Ishikawa (cell line): ENCODE data around the gene TRAK2.
A peak's percentile ranks its signal among the peaks of the same experiment; 100 is the strongest.

Experiments
- CEBPB ChIP-seq: IDR thresholded peaks from 2 replicates; pipeline ENCODE4 v1.6.1; 2012
- CREB1 ChIP-seq: IDR thresholded peaks from 2 replicates; pipeline ENCODE4 v1.6.1; 2012; ENCODE audit warnings: low read depth
- EGR1 ChIP-seq: IDR thresholded peaks from 2 replicates; pipeline ENCODE4 v1.6.1; 2012
- EP300 ChIP-seq: IDR thresholded peaks from 2 replicates; pipeline ENCODE4 v1.6.1; 2012; ENCODE audit warnings: borderline replicate concordance
- FOXM1 ChIP-seq: IDR thresholded peaks from 2 replicates; pipeline ENCODE4 v1.6.1; 2012; ENCODE audit warnings: low read depth, borderline replicate concordance
- NFIC ChIP-seq: IDR thresholded peaks from 2 replicates; pipeline ENCODE4 v1.6.1; 2012
- RAD21 ChIP-seq: IDR thresholded peaks from 2 replicates; pipeline ENCODE4 v1.6.1; 2012; ENCODE audit warnings: low read depth
- TAF1 ChIP-seq: IDR thresholded peaks from 2 replicates; pipeline ENCODE4 v1.6.1; 2012; ENCODE audit warnings: low read depth, mild to moderate bottlenecking
- TCF12 ChIP-seq: IDR thresholded peaks from 2 replicates; pipeline ENCODE4 v1.6.1; 2012; ENCODE audit warnings: low read depth
- TEAD4 ChIP-seq: IDR thresholded peaks from 2 replicates; pipeline ENCODE4 v1.6.1; 2012
- USF1 ChIP-seq: IDR thresholded peaks from 2 replicates; pipeline ENCODE4 v1.6.1; 2012
- YY1 ChIP-seq: IDR thresholded peaks from 2 replicates; pipeline ENCODE4 v1.6.1; 2012; ENCODE audit warnings: low read depth
- ZBTB7A ChIP-seq: IDR thresholded peaks from 2 replicates; pipeline ENCODE4 v1.6.1; 2012; ENCODE audit warnings: low read depth
- TF ChIP-seq, protein P1 (sequence below): IDR thresholded peaks from 2 replicates; pipeline ENCODE4 v1.6.1; 2012
- TF ChIP-seq, protein P2 (sequence below): IDR thresholded peaks from 2 replicates; pipeline ENCODE4 v1.6.1; 2012; ENCODE audit warnings: low read depth, mild to moderate bottlenecking

Gene TRAK2

DNA sequence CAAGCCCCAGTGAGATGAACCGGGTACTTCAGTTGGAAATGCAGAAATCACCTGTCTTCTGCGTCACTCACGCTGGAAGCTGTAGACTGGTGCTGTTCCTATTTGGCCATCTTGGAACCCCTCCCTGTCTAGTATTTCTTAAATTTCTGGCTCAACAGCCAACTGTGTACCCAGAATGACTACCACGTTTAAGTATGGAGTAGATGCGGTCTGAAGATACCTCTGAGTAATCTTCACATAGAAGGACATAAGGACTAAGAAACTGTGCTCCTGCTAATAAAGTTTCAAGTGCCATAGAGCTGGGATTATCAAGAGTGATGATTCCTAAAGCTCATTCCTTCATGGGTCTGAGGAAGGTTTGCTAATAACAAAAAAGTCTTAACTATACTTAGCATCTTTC lies 20.4 kb downstream of the TRAK2 start:
- TF ChIP-seq USF1 (no peak), YY1 (no peak), RAD21 (no peak), NFIC (no peak), TEAD4 (no peak), EGR1 (no peak), TAF1 (no peak), CEBPB (no peak), TCF12 (no peak), ZBTB7A (no peak), CREB1 (no peak), EP300 (no peak), FOXM1 (no peak)
- TF ChIP-seq, protein P1, sequence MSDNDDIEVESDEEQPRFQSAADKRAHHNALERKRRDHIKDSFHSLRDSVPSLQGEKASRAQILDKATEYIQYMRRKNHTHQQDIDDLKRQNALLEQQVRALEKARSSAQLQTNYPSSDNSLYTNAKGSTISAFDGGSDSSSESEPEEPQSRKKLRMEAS = no peak
- TF ChIP-seq, protein P2, sequence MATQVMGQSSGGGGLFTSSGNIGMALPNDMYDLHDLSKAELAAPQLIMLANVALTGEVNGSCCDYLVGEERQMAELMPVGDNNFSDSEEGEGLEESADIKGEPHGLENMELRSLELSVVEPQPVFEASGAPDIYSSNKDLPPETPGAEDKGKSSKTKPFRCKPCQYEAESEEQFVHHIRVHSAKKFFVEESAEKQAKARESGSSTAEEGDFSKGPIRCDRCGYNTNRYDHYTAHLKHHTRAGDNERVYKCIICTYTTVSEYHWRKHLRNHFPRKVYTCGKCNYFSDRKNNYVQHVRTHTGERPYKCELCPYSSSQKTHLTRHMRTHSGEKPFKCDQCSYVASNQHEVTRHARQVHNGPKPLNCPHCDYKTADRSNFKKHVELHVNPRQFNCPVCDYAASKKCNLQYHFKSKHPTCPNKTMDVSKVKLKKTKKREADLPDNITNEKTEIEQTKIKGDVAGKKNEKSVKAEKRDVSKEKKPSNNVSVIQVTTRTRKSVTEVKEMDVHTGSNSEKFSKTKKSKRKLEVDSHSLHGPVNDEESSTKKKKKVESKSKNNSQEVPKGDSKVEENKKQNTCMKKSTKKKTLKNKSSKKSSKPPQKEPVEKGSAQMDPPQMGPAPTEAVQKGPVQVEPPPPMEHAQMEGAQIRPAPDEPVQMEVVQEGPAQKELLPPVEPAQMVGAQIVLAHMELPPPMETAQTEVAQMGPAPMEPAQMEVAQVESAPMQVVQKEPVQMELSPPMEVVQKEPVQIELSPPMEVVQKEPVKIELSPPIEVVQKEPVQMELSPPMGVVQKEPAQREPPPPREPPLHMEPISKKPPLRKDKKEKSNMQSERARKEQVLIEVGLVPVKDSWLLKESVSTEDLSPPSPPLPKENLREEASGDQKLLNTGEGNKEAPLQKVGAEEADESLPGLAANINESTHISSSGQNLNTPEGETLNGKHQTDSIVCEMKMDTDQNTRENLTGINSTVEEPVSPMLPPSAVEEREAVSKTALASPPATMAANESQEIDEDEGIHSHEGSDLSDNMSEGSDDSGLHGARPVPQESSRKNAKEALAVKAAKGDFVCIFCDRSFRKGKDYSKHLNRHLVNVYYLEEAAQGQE = no peak

DNA sequence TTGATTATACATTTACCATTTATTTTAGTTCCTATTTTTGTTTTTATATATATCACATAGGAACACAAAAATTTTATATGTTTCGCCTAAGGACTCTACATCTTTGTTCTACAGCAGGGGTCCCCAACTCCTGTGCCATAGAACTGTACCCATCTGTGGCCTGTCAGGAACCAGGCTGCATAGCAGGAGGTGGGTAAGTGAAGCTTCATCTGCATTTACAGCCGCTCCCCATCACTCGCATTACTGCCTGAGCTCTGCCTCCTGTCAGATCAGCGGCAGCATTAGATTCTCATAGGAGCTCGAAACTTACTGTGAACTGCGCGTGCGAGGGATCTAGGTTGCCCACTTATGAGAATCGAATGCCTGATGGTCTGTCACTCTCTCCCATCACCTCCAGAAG lies 25.3 kb downstream of the TRAK2 start:
- TF ChIP-seq FOXM1 (no peak), ZBTB7A (no peak), TEAD4 (no peak), USF1 (no peak), RAD21 (no peak), CREB1 (no peak), EP300 (no peak)

DNA sequence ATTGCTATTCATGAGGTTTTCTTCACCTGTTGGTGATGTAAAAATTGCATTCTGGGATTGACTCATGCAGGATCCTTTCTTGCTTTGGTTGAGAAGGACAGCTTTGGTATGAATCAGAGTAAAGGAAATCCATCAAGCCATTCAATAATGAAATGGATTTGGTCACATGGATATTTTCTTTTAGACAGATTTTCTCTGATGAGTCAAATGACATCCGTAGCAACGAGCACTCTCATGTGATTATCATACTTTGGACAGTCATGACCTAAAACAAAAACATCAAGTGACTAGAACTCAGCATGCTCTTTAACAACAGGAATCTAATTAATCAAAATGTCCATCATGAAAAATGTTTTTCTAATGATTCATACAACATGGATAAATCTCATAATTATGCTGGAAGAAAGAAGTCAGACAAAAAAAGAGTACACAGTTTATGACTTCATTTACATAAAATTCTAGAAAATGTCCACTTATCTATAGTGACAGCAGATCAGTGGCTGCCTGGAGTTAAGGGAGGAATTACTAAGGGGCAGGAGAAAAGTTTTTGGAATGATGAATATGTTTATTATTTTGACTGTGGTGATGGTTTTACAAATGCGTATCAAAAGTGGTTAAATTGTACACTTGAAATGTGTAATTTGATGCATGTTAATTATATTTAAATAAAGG lies 30.7 kb downstream of the TRAK2 start:
- no peak for TF ChIP-seq EGR1
- no peak for TF ChIP-seq TEAD4
- no peak for TF ChIP-seq CEBPB
- no peak for TF ChIP-seq CREB1
- TF ChIP-seq, protein P1 = no peak
- no peak for TF ChIP-seq EP300
- no peak for TF ChIP-seq NFIC
- no peak for TF ChIP-seq FOXM1

DNA sequence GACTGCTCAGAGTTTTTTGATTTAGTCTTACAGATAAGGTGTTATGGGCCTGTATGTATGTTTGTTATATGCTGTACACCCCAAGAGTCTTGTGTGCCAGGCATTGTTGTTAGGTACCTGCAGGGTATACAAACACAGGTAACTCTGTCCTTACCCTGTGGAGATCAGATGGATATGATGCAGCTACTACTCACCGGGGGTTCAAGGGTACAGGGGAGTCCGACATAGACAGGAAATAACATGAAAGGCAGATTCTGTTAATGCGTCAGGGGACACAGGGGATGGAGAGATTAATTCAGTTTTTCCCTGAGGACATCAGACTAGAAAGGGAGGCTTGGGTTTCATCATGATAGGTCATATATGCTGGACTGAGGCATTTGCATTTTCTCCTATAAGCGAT lies 31.3 kb downstream of the TRAK2 start:
- TF ChIP-seq TAF1 (no peak), TCF12 (no peak), YY1 (no peak), NFIC (no peak), EGR1 (no peak), FOXM1 (no peak), CREB1 (no peak), RAD21 (no peak), EP300 (no peak), USF1 (no peak), CEBPB (no peak), ZBTB7A (no peak), TEAD4 (no peak)
- TF ChIP-seq, protein P2 = no peak
- TF ChIP-seq, protein P1 = no peak

- TF ChIP-seq RAD21 (peak; percentile 63), FOXM1 (no peak)
These were observed 32.1 kb downstream of the TRAK2 start for GRCh38 chr2:201419057-201419635.
